GM12875 (cell line): ENCODE measurements around the gene METTL26.
A peak's percentile ranks its signal among the peaks of the same experiment; 100 is the strongest.

Experiments used
- H3K4me3 ChIP-seq: one replicate; pipeline ENCODE4 v1.5.1; 2011; ENCODE audit warnings: low read depth, low read length, control low read depth
- CTCF ChIP-seq: IDR thresholded peaks from 2 replicates; pipeline ENCODE4 v1.5.1; 2011; ENCODE audit warnings: low read depth, mild to moderate bottlenecking, control low read depth, inconsistent platforms, low read length, moderate library complexity, borderline replicate concordance; ENCODE audit not compliant: insufficient read depth

The METTL26 gene

GRCh38 chr16:641326-642188, 5.5 kb upstream of the METTL26 start, which contains the start of gene MCRIP2:
MCRIP2 (plus strand) TSS chr16:641828; CDS start chr16:641992, 164 bp downstream.
- H3K4me3 ChIP-seq, result peak within 1 kb of the TSS; percentile 63
- no peak for TF ChIP-seq CTCF

- H3K4me3 ChIP-seq, result peak overlapping the region; percentile 16
- no peak for TF ChIP-seq CTCF
Measured at GRCh38 chr16:640614-641013, 4.5 kb upstream of the METTL26 start.

DNA sequence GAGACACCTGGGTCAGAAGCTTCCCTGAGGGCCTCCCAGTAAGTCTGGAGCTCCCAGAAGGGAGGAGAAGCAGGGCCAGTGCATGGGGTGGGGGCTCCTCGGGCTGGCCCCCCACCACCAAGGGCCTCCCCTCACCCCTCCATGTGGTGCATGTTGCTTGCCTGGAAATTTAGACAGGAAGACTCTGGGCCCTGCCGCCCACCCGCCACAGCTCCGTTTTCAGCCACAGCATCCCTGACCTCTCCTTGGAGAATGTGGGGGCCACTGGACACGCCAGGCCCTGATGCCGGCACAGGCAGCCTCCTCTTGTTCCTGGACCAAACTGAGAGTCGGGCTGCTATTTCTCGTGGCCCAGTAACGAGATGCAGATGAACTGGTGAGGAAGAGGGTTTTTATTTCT, 2.7 kb upstream of the METTL26 start:
- no peak for TF ChIP-seq CTCF
- H3K4me3 ChIP-seq, result no peak overlapping the region

- TF ChIP-seq CTCF, result no peak
- no peak overlapping the region for H3K4me3 ChIP-seq
Measured at GRCh38 chr16:638034-638543, 2.0 kb upstream of the METTL26 start.

DNA sequence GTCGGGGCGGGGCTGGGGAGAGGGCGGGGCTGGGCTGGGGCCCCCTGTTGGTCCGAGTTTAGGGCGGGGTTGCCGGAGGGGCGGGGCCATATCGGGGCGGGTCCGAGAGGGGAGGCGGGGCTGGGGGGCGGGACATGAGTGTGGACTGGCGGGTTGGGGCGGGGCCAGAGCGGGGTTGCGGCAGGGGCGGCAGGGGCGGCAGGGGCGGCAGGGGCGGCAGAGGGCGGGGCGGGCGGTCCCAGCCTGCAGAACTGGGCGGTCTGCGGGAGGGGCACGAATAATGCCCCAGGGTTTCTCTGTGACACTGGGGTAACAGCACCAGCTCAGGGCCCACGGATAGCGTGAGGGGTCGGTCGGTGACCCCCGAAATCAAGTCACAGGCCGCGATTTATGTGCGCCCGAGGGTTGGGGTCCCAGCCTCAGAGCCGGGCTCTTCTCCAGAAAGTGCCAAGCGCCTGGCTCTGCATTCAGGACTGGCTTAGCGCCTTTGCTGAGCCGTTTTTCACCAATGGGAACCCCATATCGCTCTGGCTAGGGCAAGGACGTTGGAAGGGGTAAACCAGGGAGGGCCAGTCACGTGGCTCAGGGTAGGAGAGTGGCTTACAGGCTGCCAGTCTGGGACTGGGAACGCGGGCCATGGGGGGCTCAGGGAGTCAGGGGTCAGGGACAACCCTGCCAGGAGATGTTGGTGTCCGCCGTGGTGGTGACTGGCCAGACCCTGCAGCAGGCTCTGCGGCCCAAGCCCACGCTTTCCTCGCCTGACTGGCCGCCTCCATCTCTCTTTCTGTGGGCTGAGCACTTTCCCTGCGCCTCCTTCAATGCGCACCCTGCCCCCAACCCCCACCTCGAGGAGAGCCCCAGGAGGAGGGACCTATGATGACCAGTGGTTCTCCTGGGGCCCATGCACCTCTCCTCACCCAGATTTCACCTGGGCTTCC, 1.2 kb upstream of the METTL26 start:
- peak overlapping the region; percentile 78 for H3K4me3 ChIP-seq
- no peak for TF ChIP-seq CTCF

GRCh38 chr16:635573-636205, 416 bp downstream of the METTL26 start:
- no peak for TF ChIP-seq CTCF
- peak overlapping the region; percentile 78 for H3K4me3 ChIP-seq
